HG02973 (cell line): Measurements from ENCODE around the gene SRPK2.
"Not testable (repeated sequence)": the region's sequence is repeated elsewhere in the genome, so short reads cannot be mapped to it uniquely, and the experiment has no call there.

Experiments used
- ATAC-seq: cut with Tn5 transposase; IDR thresholded peaks from one replicate; pipeline ENCODE4 v1.9.1; 2021; ENCODE audit warnings: moderate library complexity; ENCODE audit not compliant: unreplicated experiment

Gene SRPK2

DNA sequence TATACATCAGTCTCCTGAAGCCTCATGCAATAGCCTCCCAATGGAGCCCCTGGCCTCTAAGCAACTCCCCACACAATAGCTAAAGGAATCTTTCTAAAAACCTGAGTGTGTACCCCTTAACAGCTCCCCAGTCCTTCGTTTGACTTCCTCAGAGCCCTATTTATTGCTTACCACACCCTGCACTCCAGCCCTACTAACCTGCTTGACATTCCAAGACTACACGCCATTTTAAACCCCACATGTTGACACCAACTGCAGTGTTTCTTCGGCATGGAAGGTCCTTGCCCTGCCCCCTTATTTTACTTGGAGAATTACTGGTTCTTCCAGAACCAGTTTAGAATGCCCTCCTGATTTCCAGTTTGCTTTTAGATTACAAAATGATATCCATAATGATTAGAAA is 10.8 kb downstream of the SRPK2 start:
- no peak for ATAC-seq

DNA sequence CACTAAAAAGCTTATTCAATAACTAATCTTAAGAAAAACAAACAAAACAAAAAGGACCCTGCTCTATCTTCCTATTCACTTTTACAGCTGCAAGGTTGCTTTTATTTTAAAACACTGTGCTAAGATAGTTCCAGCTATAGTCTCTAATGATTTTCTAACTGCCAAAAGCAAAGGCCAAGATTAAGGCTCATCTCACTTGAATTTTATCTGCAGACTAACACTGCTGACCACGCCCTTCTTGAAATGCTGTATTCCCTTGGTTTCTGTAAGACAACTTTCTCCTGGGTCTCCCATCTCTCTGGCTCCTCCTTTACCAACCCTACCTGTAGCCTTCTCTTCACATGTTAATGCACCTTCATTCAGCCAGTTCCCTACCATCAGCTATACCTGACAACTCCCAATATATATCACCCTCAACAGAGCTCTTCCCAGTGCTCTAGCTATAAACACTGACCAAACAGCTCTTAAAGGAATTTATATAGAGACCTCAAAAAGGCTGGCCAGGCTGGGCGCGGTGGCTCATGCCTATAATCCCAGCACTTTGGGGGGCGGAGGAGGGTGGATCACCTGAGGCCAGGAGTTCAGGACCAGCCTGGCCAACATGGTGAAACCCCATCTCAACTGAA is 11.7 kb downstream of the SRPK2 start:
- no peak for ATAC-seq

DNA sequence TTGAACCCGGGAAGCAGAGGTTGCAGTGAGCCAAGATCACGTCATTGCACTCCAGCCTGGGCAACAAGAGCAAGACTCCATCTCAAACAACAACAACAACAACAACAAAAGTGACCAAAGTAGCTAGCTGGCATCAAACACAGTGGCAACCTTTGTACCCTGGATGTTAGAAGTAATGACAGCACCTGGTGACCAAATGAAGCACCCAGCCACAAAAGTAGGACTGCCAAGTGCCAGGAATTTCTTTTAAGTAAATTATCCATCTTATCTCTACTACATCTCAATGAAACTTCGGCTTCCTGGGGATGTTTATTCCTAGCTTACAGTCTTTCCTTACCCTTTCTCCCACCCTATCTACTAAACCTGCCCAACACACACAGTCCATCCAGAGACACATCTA is 18.8 kb downstream of the SRPK2 start:
- ATAC-seq: no peak

DNA sequence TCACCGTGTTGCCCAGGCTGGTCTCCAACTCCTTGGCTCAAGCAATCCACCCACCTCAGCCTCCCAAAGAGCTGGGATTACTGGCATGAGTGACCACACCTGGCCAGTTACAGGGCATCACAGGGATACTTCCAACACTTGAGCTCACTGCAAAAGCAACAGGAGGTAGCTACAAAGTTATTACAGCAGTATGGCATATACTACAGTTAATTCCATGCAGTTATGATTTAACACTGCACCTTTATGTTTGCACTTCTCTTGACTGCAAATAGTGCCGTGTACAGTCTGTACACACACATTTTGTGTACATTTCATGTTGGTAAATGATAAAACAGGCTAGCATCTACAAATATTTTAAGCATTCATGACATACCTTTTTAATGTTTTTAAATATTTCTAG is 21.3 kb downstream of the SRPK2 start:
- ATAC-seq: no peak

DNA sequence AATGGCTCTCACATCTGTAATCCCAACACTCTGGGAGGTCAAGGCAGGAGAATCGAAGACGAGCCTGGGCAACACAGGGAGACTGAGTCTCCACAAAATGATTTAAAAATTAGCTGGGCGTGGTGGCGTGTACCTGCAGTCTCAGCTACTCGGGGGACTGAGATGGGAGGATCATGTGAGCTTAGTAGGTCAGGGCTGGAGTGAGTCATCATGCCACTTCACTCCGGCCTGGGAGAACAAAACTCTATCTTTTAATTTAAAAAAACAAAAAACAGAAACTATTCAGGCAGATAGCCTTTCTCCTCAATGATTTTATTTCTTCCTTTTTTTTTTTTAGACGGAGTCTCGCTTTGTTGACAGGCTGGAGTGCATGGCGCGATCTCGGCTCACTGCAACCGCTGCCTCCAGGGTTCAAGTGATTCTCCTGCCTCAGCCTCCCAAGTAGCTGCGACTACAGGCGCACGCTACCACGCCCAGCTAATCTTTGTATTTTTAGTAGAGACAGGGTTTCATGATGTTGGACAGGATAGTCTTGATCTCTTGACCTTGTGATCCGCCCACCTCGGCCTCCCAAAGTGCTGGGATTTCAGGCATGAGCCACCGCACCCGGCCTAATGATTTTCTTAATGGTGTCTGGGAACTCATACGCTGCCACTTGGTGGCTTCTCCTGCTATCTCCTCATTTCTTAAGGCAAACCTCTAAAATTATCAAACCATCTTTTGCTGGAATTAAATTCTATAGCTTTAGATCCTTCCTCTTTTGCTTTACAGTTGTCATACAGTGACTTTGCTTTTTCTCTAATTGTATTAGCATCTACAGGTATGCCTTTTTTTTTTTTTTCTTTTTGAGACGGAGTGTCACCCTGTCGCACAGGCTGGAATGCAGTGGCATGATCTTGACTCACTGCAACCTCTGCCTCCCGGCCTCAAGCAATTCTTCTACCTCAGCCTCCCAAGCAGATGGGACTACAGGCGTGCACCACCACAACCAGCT is 22.9 kb downstream of the SRPK2 start:
- ATAC-seq: no peak

DNA sequence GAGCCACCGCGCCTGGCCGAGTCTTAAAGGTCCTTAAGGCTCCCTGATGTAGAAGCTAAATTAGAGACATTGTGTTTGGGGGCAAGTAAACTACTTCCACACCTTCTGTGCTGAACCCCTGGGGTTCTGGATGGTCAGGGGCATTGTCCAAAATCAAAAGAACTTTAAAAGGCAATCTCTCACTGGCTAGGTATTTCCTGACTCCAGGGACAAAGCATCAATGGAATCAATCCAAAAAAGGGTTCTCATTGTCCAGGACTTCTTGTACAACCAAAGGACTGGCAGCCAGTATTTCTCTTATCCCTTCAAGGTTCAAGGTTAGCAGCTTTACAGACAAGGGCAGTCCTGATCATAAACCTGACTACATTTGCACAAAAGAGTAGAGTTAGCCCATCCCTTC is 24.0 kb downstream of the SRPK2 start:
- no peak for ATAC-seq

DNA sequence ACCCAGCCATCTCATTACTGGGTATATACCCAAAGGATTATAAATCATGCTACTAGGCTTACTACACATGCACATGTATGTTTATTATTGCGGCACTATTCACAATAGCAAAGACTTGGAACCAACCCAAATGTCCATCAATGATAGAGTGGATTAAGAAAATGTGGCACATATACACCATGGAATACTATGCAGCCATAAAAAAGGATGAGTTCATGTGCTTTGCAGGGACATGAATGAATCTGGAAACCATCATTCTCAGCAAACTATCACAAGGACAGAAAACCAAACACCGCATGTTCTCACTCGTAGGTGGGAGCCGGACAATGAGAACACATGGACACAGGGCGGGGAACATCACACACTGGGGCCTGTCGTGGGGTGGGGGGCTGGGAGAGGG is 25.1 kb downstream of the SRPK2 start:
- not testable (repeated sequence) for ATAC-seq

DNA sequence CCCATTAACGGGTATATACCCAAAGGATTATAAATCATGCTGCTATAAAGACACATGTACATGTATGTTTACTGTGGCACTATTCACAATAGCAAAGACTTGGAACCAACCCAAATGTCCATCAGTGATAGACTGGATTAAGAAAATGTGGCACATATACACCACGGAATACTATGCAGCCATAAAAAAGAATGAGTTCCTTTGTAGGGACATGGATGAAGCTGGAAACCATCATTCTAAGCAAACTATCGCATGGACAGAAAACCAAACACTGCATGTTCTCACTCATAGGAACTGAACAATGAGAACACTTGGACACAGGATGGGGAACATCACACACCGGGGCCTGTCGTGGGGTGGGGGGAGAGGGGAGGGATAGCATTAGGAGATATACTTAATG is 26.0 kb downstream of the SRPK2 start:
- not testable (repeated sequence) for ATAC-seq

DNA sequence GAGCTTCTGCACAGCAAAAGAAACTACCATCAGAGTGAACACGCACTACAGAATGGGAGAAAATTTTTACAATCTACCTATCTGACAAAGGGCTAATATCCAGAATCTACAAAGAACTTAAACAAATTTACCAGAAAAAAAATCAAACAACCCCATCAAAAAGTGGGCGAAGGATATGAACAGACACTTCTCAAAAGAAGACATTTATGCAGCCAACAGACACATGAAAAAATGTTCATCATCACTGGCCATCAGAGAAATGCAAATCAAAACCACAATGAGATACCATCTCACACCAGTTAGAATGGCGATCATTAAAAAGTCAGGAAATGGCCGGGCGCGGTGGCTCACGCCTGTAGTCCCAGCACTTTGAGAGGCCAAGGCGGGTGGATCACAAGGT is 26.7 kb downstream of the SRPK2 start:
- not testable (repeated sequence) for ATAC-seq

DNA sequence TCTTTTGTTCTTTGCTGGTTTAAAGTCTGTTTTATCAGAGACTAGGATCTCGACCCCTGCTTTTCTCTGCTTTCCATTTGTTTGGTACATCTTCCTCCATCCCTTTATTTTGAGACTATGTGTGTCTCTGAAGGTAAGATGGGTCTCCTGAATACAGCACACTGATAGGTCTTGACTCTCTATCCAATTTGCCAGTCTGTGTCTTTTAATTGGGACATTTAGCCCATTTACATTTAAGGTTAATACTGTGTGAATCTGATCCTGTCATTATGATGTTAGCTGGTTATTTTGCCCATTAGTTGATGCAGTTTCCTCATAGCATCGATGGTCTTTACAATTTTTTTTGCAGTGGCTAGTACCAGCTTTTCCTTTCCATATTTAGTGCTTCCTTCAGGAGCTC is 28.6 kb downstream of the SRPK2 start:
- not testable (repeated sequence) for ATAC-seq

DNA sequence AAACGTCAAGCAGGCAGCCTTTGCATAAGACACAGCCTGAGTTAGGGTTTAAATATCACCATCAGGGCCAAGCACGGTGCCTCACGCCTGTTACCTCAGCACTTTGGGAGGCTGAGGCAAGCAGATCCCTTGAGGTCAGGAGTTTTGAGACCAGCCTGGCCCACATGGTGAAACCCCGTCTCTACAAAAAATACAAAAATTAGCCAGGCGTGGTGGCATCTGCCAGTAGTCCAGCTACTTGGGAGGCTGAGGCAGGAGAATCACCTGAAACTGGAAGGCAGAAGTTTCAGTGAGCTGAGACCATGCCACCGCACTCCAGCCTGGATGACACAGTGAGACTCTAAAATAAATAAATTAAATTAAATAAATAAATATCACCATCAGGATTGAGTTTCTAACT is 33.0 kb downstream of the SRPK2 start:
- ATAC-seq: no peak

DNA sequence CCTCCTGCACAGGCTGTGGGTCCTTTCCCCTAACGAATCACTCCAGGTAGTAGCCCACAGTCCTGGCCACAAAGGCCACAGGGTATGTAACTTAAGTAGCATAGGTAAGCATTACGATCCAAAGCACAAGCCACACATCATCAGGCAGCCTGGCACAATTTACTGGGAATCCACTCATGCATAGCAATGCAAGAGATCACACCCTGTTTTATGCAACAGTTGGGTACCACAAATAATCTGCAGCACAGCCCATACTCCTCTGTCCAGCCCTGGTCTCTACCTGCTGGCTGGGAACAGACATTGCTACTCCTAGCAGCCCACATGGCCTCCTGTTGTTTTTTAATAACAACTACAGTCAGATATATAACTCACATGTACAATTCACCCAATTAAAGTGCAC is 34.3 kb downstream of the SRPK2 start:
- ATAC-seq: no peak

DNA sequence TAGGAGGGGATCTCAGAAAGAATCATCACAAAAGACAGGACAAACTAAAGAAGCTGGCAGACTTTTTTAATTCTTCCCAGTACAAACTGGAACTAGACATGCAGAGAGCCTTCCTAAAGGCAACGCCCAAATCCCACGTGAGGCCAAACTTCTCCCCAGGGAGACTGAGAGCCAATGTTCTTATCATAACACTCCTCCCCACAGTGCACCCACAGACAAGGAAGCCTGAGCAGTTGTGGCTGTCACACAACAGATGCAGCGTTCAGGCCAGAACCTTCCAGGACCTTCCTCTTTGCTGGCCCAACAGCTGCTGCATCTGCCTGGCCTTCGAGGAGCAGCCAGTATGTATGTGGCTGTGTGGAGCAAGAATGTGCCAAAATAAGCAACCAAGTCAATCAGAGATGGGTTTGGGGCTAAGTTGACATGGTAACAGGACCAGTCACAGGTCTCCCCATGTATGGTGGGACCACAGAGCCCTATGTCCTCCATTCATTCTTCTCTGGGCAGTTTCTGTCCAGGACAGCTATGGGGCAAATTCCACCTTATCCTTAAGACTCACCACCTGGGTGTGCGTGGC is 34.9 kb downstream of the SRPK2 start:
- no peak for ATAC-seq

DNA sequence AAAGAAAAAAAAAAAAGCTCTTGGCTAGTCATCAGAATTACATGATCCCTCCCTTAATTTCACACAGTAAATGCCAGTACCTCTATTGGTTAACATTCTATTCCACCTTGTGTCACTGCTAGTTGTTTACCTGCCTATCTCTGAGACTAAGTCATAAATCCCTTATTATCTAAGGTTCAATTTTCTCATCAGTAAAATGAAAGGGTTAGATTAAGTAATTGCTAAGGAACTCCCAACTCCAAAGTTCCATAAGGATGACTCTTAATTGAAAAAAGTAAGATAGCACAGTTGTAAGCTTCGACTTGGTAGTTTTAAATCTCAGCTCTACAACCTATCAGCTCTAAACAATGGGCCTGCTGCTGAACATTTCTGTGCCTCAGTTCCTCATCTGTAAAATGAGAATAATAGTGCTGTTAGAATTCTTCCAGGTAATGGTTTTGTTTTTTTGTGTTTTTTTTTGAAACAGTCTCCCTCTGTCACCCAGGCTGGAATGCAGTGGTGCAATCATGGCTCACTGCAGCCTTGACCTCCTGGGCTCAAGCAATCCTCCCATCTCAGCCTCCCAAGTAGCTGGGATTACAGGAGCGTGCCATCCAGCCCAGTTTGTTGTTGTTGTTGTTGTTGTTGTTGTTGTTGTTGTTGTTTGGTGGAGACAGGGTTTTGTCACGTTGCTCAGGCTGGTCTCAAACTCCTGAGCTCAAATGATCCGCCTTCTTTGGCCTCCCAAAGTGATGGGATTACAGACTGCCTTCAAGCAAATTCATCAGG is 35.6 kb downstream of the SRPK2 start:
- no peak for ATAC-seq

DNA sequence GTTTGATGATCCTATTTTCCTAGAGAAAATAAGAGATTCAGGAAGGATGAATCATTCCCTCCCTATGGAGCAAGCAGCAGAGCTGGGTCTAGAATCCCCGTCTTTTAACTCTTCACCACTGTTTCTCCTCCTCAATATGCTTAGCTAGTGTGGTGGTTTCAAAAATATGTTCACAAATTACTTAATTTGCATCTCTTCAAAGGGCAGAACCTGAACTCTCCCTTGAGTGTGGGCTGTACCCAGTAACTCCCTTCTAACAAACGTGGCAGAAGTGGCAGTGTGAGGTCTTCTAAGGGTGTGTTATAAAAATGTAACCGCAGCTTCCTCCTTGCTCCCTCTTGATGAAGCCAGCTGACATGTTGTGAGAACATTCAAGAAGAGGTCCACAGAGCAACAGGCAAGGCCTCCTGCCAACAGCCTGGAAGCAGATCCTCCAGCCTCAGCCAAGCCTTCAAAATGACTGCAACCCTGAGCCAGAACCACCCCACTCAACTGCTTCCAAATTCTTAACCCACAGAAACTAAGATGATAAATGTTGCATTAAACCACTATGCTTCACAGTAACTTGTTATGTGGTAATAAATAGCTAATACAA is 36.6 kb downstream of the SRPK2 start:
- ATAC-seq: peak; percentile 88

DNA sequence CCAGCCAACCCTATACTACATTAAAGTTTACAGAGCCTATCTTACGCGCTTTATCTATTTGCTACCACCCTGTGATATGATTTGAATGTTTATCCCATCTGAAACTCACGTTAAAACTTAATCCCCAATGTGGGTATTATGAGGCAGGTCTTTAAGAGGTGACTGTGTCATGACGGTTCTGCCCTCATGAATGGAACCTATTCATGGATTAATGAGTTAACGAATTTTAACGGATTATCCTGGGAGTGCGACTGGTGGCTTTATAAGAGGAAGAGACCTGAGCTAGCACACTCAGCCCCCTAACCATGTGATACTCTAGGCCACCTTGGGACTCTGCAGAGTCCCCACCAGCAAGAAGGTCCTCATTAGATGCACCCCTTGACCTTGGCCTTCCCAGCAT is 37.8 kb downstream of the SRPK2 start:
- ATAC-seq: no peak

DNA sequence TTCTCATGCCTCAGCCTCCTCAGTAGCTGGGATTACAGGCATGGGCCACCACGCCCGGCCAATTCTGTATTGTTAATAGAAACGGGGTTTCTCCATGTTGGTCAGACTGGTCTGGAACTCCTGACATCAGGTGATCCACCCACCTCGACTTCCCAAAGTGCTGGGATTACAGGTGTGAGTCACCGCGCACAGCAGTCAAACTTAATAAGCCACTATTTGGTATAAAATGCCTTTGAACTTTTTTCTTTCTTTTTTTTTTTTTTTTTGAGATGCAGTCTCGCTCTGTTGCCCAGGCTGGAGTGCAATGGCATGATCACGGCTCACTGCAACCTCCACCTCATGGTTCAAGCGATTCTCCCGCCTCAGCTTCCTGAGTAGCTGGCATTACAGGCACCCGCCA is 40.5 kb downstream of the SRPK2 start:
- not testable (repeated sequence) for ATAC-seq

DNA sequence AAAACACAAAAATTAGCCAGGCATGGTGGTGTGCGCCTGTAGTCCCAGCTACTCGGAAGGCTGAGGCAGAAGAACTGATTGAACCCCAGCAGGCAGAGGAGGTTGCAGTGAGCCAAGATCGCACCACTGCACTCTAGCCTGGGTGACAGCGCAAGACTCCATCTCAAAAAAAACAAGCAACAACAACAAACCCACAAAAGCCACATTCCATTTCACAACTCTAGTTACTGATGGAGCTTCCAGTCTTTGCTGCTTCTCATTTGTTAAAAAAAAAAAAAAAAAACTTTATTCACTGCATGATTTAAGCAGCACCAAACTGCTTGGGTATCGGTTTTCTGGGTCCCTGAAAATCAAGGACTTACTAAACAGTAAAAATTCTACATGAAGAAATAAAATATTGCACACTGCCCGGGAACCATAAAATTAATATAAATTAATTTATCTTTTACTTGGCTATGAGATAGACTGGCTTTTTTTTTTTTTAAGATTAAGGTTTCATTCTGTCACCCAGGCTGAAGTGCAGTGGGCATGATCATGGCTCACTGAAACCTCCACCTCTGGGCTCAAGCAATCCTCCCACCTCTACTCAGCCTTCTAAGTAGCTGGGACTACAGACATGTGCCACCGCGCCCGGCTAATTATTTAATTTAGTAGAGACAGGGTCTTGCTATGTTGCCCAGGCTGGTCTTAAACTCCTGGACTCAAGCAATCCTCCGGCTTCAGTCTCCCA is 42.0 kb downstream of the SRPK2 start:
- no peak for ATAC-seq

DNA sequence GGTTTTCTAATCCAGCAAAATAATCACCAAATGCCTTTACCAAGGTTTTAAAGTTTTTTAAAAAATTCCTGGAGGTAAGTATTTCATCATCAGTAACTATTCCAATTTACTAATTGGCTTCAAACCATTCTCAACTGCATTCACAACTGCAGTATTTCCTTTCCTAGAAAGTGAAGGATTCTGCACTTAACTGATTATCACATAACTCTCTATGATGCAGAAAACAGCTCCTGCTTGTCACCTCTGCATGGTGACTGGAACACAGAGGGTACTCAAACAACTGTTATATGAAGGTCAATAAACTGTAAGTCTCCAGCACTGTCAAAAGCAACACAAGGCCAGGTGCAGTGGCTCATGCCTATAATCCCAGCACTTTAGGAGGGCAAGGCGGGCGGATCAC is 42.6 kb downstream of the SRPK2 start:
- no peak for ATAC-seq

DNA sequence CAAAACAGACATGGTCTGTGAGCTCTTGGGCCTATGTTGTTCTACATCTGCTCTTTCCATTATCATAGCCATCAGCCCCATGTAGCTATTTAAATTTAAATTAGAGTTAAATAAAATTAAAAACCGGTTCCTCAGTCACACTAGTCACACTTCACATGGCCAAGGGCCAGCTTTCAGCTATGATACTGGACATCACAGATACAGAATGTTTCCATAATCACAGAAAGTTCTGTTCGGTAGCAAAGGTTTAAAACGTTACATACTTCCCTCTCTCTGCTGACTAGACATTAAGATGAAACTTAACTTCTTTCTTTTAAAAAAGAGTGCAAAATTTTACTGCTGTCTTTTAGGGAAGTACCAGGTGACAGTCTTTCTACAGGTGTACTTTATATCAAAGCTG is 43.0 kb downstream of the SRPK2 start:
- no peak for ATAC-seq
